Measurements from ENCODE around the gene RCOR3.
"Not testable (repeated sequence)": the region's sequence is repeated elsewhere in the genome, so short reads cannot be mapped to it uniquely, and the experiment has no call there.

RCOR3 gene

GRCh38 chr1:211260141-211261107 is 1.3 kb downstream of the RCOR3 start:
- DNase-seq, result peak; percentile 81

DNA sequence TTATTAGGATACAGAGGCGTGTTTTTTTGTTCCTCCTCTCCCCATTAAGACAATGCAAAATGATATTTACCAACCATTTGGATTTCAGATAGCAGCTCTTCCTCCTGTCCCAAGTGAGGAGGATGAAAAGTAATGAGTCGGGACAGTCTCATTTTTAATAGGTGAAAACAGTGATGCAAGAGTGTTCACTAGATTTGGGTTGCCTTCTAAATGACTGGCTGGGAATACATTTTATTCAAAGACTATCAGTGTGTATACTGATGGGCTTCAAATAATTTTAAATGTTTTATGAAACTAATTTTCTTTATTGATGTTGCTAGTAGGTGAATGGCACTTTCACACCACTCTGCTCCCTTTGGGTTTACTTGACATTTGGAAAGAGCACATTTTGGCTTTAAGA is 2.1 kb downstream of the RCOR3 start:
- DNase-seq, result no peak

GRCh38 chr1:211263022-211263421 is 3.9 kb downstream of the RCOR3 start:
- not testable (repeated sequence) for DNase-seq

- no peak for DNase-seq
Measured at GRCh38 chr1:211267204-211267857, 8.2 kb downstream of the RCOR3 start.

- no peak for DNase-seq
Measured at GRCh38 chr1:211279340-211279739, 20.2 kb downstream of the RCOR3 start.

GRCh38 chr1:211280910-211281309 is 21.7 kb downstream of the RCOR3 start:
- DNase-seq, result no peak

DNA sequence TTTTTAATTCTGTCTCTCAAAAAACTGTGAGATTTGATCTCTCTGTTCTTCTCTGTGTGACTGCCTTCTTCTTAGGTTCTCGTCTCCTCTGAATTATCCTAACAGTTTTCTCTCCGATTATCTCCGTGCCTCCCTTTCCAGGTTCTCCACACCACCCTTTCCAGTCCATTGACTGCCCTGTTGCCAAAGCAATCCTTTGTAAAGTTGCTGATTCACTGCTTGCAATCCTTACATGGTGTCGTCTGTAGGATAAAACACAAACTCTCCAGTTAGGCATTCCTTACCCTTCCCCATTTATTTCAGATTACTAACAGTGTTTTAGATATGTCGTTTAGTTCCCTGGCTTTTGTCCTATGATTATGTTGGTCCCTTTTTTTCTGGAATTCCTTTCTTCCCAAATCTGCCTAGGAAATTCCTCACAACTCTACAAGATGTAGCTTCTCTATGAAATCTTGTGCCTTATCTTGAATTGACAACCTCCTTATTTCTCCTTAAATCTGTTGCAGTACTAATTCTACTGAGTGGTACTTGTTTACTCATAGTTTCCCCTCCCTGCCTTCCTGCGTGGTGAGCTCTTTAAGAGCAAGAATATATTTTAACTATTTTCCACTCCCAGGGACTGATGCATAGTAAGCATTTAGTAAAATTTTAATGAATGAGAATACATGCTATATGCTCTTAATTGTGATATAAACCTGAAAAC is 22.3 kb downstream of the RCOR3 start:
- DNase-seq, result no peak

- no peak for DNase-seq
Measured at GRCh38 chr1:211282023-211282373, 22.8 kb downstream of the RCOR3 start.

DNA sequence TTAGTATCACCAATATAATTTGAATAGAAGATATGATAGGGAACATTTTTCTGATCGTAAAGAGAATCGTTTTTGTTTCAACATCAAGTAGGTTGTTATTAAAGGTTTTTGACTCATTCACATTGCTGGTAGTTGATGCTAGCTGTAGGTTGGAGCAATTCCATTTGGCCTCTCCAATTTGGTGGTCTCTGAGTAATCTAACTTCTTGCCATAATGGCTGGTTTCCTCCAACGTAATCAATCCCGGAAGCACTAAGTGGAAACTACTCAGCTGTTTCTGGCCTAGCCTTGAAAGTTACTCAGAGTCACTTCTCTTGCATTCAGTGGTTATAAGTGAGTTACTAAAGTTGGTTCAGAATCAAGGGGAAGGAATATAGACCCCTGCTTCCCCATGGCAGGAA is 26.0 kb downstream of the RCOR3 start:
- DNase-seq, result no peak

GRCh38 chr1:211287218-211287617 is 28.1 kb downstream of the RCOR3 start:
- no peak for DNase-seq

GRCh38 chr1:211292411-211292810 is 33.2 kb downstream of the RCOR3 start:
- no peak for DNase-seq

- no peak for DNase-seq
Measured at GRCh38 chr1:211296396-211296795, 37.2 kb downstream of the RCOR3 start.

- DNase-seq, result no peak
Measured at GRCh38 chr1:211305044-211305443, 45.9 kb downstream of the RCOR3 start.

DNA sequence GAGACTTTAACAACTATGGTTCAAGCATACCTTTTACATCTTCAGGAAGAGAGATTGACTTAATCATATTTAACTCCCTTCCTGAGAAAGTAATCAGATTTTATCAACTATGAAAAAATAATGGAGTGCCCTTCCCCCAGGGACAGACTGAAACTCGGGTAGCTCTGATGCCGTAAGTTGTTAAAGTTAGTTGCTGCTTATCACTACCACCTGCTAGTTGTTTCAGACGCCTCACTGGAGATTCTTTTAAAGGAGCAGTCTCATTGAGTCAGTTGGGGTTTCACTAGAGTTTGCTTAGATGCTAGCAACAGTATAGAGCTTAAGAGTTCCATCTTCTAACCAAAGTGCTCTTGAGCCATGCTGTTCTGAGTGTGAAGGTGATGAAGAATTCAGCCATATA is 50.5 kb downstream of the RCOR3 start:
- no peak for DNase-seq

GRCh38 chr1:211313392-211313791 is 54.2 kb downstream of the RCOR3 start:
- no peak for DNase-seq

DNA sequence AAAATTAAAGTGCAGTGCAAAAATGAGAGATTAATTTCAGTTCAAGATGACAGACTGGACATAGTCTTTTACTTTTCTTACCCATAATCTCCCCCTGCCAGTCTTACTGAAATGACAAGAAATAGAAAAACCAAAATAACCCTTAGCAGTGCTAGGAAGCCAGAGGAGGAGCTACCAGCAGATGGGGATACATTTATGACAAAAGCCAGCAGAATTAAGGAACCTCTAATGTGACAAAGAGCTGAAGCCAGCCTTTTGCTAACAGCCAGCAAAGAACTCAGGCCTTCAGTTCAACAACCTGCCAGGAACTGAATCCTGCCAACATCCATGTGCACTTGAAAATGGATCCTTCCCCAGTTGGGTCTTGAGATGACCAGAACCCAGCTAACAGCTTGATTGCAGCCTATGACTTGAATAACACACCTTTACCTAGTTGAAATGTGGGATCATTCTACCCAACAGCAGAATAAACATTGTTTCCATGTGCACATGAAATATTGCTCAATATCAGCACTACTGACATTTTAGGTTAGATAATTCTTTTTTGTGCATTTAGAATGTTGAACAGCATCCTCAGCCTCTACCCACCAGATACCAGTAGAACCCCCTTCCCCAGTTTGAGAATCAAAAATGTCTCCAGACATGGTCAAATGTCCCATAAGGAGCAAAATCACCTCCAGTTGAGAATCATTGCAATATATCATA is 59.6 kb downstream of the RCOR3 start:
- no peak for DNase-seq

- DNase-seq, result no peak
Measured at GRCh38 chr1:211319892-211320291, 60.7 kb downstream of the RCOR3 start.

DNA sequence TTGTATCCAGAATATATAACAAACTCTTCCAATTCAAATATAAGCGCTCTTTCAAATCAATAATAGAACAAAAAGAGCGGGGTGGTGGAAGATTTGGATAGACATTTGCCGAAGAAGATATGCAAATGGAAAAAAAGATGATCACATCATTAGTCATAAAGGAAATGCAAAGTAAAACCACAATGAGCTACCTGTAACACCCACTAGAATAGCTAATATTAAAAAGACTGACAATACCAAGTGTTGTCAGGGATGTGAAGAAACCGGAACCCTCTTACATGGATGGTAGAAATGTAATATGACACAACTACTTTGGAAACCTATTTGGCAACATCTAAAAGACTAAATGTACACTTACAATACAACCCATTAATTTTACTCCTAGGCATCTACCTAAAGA is 61.8 kb downstream of the RCOR3 start:
- DNase-seq, result no peak

DNA sequence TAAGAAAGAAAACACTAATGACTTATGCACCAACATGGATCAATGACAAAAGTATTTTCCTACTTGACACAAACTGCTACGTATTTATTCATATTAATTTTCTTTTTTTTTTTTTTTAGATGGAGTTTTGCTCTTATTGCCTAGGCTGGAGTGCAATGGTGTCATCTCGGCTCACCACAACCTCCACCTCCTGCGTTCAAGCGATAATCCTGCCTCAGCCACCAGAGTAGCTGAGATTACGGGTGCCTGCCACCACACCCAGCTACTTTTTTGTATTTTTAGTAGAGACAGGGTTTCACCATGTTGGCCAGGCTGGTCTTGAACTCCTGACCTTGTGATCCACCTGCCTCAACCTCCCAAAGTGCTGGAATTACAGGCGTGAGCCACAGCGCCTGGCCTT is 62.5 kb downstream of the RCOR3 start:
- DNase-seq, result not testable (repeated sequence)

- peak; percentile 81 for DNase-seq
Measured at GRCh38 chr1:211323156-211324063, 64.2 kb downstream of the RCOR3 start.

- peak; percentile 44 for DNase-seq
Measured at GRCh38 chr1:211324992-211325775, 66.0 kb downstream of the RCOR3 start.

All from NCI-H510A treated with DMSO at 0.1 percent for 48 hours (cell line).